A549 (cell line): ENCODE measurements around the gene N4BP2. TPM values are rescaled to one million over a fixed set of nuclear protein-coding genes. Genes with fewer than 3 reads are reported as not detected.

Experiments used
- ATAC-seq, 2 experiments: fragments of 200-7000 bp in 1 of 2; fragments of >200 bp in 1 of 2; cut with Nextera tagmentation in 1 of 2; cut with Tn5 transposase in 1 of 2; 3 replicates each; pipeline versions ENCODE4 v1.8.0 to v1.9.1; 2018 to 2020; ENCODE audit warnings: mild to moderate bottlenecking in 1 of 2, moderate library complexity in 1 of 2
- CTCF ChIA-PET: fragments of 300-600 bp; sonication (Branson Sonifier 250); formaldehyde crosslinking; extraction: SDS; loops from one replicate; lab custom pipeline; 2021; ENCODE audit warnings: antibody characterized with exemption, inconsistent platforms; lab: Yijun Ruan, JAX
- POLR2A ChIA-PET: fragments of 350-600 bp; formaldehyde crosslinking; extraction: SDS; loops from one replicate; lab custom pipeline; 2021; ENCODE audit warnings: antibody characterized with exemption, inconsistent platforms; lab: Yijun Ruan, JAX
- DNase-seq, 2 experiments: peaks; one replicate each; pipeline versions ENCODE4 v3.0.0 to v3.0.0-alpha.2; 2011 to 2016; ENCODE audit warnings: low read depth in 1 of 2, low spot score in 1 of 2
- FAIRE-seq: peaks from 2 replicates; lab custom pipeline; 2011; peaks lifted over from hg19 to GRCh38; lab: Jason Lieb, UNC
- H3K27ac ChIP-seq, 2 experiments: fragments of >200 bp; sonication (Bioruptor Twin); formaldehyde crosslinking; 3 replicates each; pipeline ENCODE4 v1.5.1; 2016 to 2017
- H3K4me1 ChIP-seq: fragments of >200 bp; sonication (Bioruptor Twin); formaldehyde crosslinking; 3 replicates; pipeline ENCODE4 v1.6.1; 2016
- H3K4me2 ChIP-seq: fragments of >200 bp; sonication (Bioruptor Twin); formaldehyde crosslinking; 3 replicates; pipeline ENCODE4 v1.6.1; 2016
- H3K4me3 ChIP-seq: fragments of >200 bp; sonication (Bioruptor Twin); formaldehyde crosslinking; 3 replicates; pipeline ENCODE4 v1.5.1; 2016
- H3K9me3 ChIP-seq: fragments of >200 bp; sonication (Bioruptor Twin); formaldehyde crosslinking; 3 replicates; pipeline ENCODE4 v1.6.1; 2016
- CHD2 ChIP-seq: fragments of 150-350 bp; IDR thresholded peaks from 2 replicates; pipeline ENCODE4 v1.6.1; 2014; ENCODE audit warnings: low read length; ENCODE audit not compliant: partially characterized antibody
- CHD4 ChIP-seq: fragments of 200-600 bp; sonication (generic); IDR thresholded peaks from 2 replicates; pipeline ENCODE4 v1.6.1; 2016; ENCODE audit warnings: antibody characterized with exemption, mild to moderate bottlenecking, borderline replicate concordance
- FOSB ChIP-seq: fragments of 250-450 bp; sonication (Bioruptor Pico); IDR thresholded peaks from 2 replicates; pipeline ENCODE4 v1.5.0; 2020; ENCODE audit warnings: mild to moderate bottlenecking, moderate library complexity
- HDAC2 ChIP-seq: fragments of 200-600 bp; sonication (generic); IDR thresholded peaks from 2 replicates; pipeline ENCODE4 v1.6.1; 2016
- HES2 ChIP-seq: fragments of >200 bp; sonication (Bioruptor Twin); formaldehyde crosslinking; IDR thresholded peaks from 2 replicates; pipeline ENCODE4 v1.6.1; 2016
- HMGXB4 ChIP-seq: fragments of 250-450 bp; sonication (Bioruptor Pico); IDR thresholded peaks from 2 replicates; pipeline ENCODE4 v1.5.0; 2021; ENCODE audit warnings: mild to moderate bottlenecking, moderate library complexity, borderline replicate concordance
- HOXB5 ChIP-seq: fragments of 250-450 bp; sonication (Bioruptor Pico); IDR thresholded peaks from 2 replicates; pipeline ENCODE4 v1.5.0; 2020; ENCODE audit warnings: mild to moderate bottlenecking, moderate library complexity
- JUNB ChIP-seq: fragments of >200 bp; sonication (Bioruptor Twin); formaldehyde crosslinking; IDR thresholded peaks from 2 replicates; pipeline ENCODE4 v1.6.1; 2016
- KDM1A ChIP-seq: fragments of 200-600 bp; sonication (generic); IDR thresholded peaks from 2 replicates; pipeline ENCODE4 v1.6.1; 2016; ENCODE audit warnings: low read depth, mild to moderate bottlenecking
- MYC ChIP-seq: IDR thresholded peaks from 2 replicates; pipeline ENCODE4 v1.6.1; 2012; ENCODE audit warnings: mild to moderate bottlenecking, inconsistent platforms, low read length, improper control_type of control experiment, borderline replicate concordance
- NFE2L2 ChIP-seq: fragments of 150-350 bp; conservative IDR thresholded peaks from 2 replicates; pipeline ENCODE4 v1.6.1; 2014; ENCODE audit warnings: low read length
- NR3C1 ChIP-seq: fragments of >200 bp; sonication (Bioruptor Twin); formaldehyde crosslinking; IDR thresholded peaks from 3 replicates; pipeline ENCODE4 v1.6.1; 2017
- RARB ChIP-seq: fragments of 250-450 bp; sonication (Bioruptor Pico); IDR thresholded peaks from 2 replicates; pipeline ENCODE4 v1.8.0; 2021; ENCODE audit warnings: mild to moderate bottlenecking, moderate library complexity
- RCOR1 ChIP-seq: fragments of 150-350 bp; IDR thresholded peaks from 2 replicates; pipeline ENCODE4 v1.6.1; 2014; ENCODE audit warnings: antibody characterized with exemption, low read length, low read depth
- RFX5 ChIP-seq: fragments of 450-650 bp; IDR thresholded peaks from 2 replicates; pipeline ENCODE4 v1.7.1; 2014; ENCODE audit warnings: antibody characterized with exemption, mild to moderate bottlenecking, moderate library complexity
- RNF2 ChIP-seq: fragments of 200-600 bp; sonication (generic); IDR thresholded peaks from 2 replicates; pipeline ENCODE4 v1.6.1; 2016; ENCODE audit warnings: low read depth, mild to moderate bottlenecking, antibody characterized with exemption, moderate library complexity, borderline replicate concordance
- SMC3 ChIP-seq: fragments of >200 bp; sonication (Bioruptor Twin); formaldehyde crosslinking; IDR thresholded peaks from 3 replicates; pipeline ENCODE4 v1.6.1; 2018; ENCODE audit warnings: inconsistent platforms
- TFCP2L1 ChIP-seq: fragments of 250-450 bp; sonication (Bioruptor Pico); IDR thresholded peaks from 2 replicates; pipeline ENCODE4 v1.5.0; 2021; ENCODE audit warnings: mild to moderate bottlenecking
- ZC3H11A ChIP-seq: fragments of 450-650 bp; IDR thresholded peaks from 2 replicates; pipeline ENCODE4 v1.6.1; 2014; ENCODE audit warnings: antibody characterized with exemption, mild to moderate bottlenecking
- WGBS: methylation state at CpG from one replicate; pipeline ENCODE4 v1.1.6; 2017; ENCODE audit errors: missing lambda C conversion rate; 5-methylcytosine and 5-hydroxymethylcytosine counted together
- polyA plus RNA-seq, 4 experiments: library from polyadenylated mRNA; depleted of rRNA in 3 of 4; stranded (reverse); fragments of >200 nt; fragmentation: RNase III in 1 of 4; extraction: RNeasy Plus Mini Kit Qiagen cat#74134 plus additional on column Dnase treatment in 1 of 4; gene quantifications; 2 replicates in 3 of 4; 3 replicates in 1 of 4; pipeline ENCODE4 v1.2.3, GENCODE V29; 2011 to 2017
- TF ChIP-seq, protein P1 (sequence below): fragments of 200-600 bp; sonication (generic); IDR thresholded peaks from 2 replicates; pipeline ENCODE4 v1.6.1; 2016; ENCODE audit warnings: antibody characterized with exemption, mild to moderate bottlenecking, moderate library complexity

Gene N4BP2
- polyA plus RNA-seq, 2 of the 4 experiments (the other 2 are of a cell fraction), result 2.7 to 10.4 TPM

- Histone ChIP-seq H3K27ac (no peak overlapping the region), H3K9me3 (no peaks in the 10 kb centered on the region; the same call in 2 of the 3 replicates), H3K4me3 (no peak overlapping the region), H3K4me2 (no peak overlapping the region), H3K4me1 (no peaks in the 10 kb centered on the region)
- POLR2A ChIA-PET, result no interaction called here
- TF ChIP-seq ZC3H11A (no peak), JUNB (no peak), HES2 (no peak), RCOR1 (no peak), TFCP2L1 (CRISPR knock-in tag) (no peak), RNF2 (no peak), RARB (no peak), CHD4 (no peak), HMGXB4 (CRISPR knock-in tag) (no peak), RFX5 (no peak), FOSB (no peak), HDAC2 (no peak)
- TF ChIP-seq, protein P1, sequence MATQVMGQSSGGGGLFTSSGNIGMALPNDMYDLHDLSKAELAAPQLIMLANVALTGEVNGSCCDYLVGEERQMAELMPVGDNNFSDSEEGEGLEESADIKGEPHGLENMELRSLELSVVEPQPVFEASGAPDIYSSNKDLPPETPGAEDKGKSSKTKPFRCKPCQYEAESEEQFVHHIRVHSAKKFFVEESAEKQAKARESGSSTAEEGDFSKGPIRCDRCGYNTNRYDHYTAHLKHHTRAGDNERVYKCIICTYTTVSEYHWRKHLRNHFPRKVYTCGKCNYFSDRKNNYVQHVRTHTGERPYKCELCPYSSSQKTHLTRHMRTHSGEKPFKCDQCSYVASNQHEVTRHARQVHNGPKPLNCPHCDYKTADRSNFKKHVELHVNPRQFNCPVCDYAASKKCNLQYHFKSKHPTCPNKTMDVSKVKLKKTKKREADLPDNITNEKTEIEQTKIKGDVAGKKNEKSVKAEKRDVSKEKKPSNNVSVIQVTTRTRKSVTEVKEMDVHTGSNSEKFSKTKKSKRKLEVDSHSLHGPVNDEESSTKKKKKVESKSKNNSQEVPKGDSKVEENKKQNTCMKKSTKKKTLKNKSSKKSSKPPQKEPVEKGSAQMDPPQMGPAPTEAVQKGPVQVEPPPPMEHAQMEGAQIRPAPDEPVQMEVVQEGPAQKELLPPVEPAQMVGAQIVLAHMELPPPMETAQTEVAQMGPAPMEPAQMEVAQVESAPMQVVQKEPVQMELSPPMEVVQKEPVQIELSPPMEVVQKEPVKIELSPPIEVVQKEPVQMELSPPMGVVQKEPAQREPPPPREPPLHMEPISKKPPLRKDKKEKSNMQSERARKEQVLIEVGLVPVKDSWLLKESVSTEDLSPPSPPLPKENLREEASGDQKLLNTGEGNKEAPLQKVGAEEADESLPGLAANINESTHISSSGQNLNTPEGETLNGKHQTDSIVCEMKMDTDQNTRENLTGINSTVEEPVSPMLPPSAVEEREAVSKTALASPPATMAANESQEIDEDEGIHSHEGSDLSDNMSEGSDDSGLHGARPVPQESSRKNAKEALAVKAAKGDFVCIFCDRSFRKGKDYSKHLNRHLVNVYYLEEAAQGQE, result no peak
- DNase-seq (no peak), ATAC-seq (no peak), FAIRE-seq (no peak)
- CTCF ChIA-PET, result no interaction called here
Observed at GRCh38 chr4:40170588-40170987, 113.9 kb downstream of the N4BP2 start.

DNA sequence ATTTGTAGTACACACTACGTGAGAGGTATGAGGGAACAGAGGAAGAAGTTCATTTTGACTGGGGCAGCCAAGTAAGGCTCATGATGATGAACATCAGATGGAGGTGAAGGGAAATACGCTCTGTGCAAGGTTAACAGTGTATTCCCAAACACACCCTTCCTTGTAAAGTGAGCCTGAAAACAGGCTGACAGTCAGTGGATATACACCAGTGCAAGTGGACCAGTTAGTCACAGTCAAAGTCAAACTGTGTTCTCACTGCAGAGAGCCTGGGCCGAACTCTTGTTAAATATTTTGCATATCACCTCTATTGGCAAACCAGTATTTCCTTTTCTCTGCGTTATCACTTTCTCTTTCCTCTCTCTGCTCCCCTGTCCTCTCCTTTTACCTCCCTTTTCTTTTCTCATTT lies 116.8 kb downstream of the N4BP2 start:
- ATAC-seq (no peak), FAIRE-seq (no peak), DNase-seq (no peak)
- WGBS, result 95% methylated on average over 4 of the region's 4 CpGs
- Histone ChIP-seq H3K4me2 (no peak overlapping the region), H3K4me3 (no peak overlapping the region), H3K27ac (no peak overlapping the region), H3K9me3 (no peaks in the 10 kb centered on the region), H3K4me1 (no peaks in the 10 kb centered on the region)
- CTCF ChIA-PET, result no interaction called here
- TF ChIP-seq RFX5 (no peak), RARB (no peak), KDM1A (no peak), SMC3 (no peak), MYC (no peak), CHD2 (no peak), RNF2 (no peak), TFCP2L1 (CRISPR knock-in tag) (no peak)
- TF ChIP-seq, all 56 proteins: peak for 0
- POLR2A ChIA-PET, result no interaction called here

DNA sequence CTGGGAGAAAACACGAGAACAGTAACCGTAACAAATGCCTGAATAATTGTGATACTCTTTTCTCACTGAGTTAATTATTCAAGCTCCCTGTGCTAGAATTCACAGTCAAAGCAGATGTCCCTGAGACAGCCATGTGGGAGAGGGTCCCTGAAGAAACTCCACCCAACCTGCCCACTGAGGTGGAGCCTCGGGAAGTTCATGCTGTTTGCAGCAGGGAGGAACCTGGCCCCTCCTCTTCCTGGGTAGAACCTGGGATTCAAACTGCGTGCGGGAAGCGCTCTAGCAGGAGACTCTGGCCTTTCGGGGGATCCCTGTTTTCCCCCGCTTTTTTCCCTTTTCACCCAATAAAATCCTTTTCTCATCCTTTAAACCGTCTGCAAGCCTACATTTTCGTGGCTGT lies 120.0 kb downstream of the N4BP2 start:
- CTCF ChIA-PET, result interaction anchor here (1.0 kb wide), 1 partner anchor 141 kb away, joined by 3 read pairs; no protein-coding TSS in a partner anchor
- peaks cover 5% of the 10 kb centered on the region; the same call in 1 of the 3 replicates for H3K4me1 ChIP-seq
- WGBS, result 86% methylated on average over 10 of the region's 10 CpGs
- DNase-seq (no peak), ATAC-seq (no peak), FAIRE-seq (no peak)
- POLR2A ChIA-PET, result no interaction called here
- no peaks in the 10 kb centered on the region for H3K9me3 ChIP-seq
- H3K27ac ChIP-seq, result no peak overlapping the region; a peak in 1 of 6 replicates
- TF ChIP-seq HOXB5 (CRISPR knock-in tag), result no peak
- TF ChIP-seq JUNB, result no peak
- TF ChIP-seq NR3C1, result no peak
- TF ChIP-seq NFE2L2, result no peak
- TF ChIP-seq, all 56 proteins: peak for 0
- Histone ChIP-seq H3K4me3 (no peak overlapping the region), H3K4me2 (no peak overlapping the region)
